Measurements from ENCODE around the gene HEG1. TPM values are rescaled to one million over a fixed set of nuclear protein-coding genes. Genes with fewer than 3 reads are reported as not detected.

The HEG1 gene
- total RNA-seq, 1 experiment from 2014 or later, result 69.8 TPM

DNA sequence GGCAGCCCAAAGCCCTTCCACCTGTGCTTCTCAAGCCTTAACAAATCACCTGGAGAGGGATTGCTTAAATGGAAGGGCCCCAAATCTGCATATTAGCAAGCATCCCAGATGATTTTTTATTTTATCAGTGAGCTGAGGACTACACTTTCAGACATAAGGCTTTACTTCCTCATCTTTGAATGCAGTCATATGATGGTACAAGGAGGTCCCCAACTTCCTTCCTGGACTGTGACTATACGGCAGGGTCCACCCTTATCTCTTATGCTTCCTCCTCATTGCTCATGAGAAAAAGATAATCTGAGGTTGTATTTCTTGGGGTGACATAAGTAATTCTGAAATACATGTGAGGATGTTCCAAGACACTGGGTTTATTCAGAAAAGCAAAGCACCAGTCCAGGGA lies 13.7 kb upstream of the HEG1 start:
- ChIA-PET CTCF (no interaction called here), POLR2A (no interaction called here)
- Mint-ChIP-seq H3K27ac (ENCODE audit: unreplicated experiment) (no peak overlapping the region), H3K4me3 (ENCODE audit: unreplicated experiment) (no peak overlapping the region), H3K4me1 (ENCODE audit: low read depth, unreplicated experiment) (peaks cover 22% of the 10 kb centered on the region), H3K27me3 (ENCODE audit: insufficient read depth, unreplicated experiment) (no peaks in the 10 kb centered on the region), H3K9me3 (ENCODE audit: unreplicated experiment) (peaks cover 9% of the 10 kb centered on the region), H3K36me3 (ENCODE audit: insufficient read depth, unreplicated experiment) (peaks cover 4% of the 10 kb centered on the region)
- Histone ChIP-seq H3K4me1 (peaks cover 31% of the 10 kb centered on the region), H3K4me3 (ENCODE audit: low read depth, low read length) (no peak overlapping the region), H3K36me3 (ENCODE audit: control insufficient read depth, insufficient read depth, low read length) (no peaks in the 10 kb centered on the region), H3K27me3 (replicated peaks; ENCODE audit: control insufficient read depth, insufficient read depth, low read length) (no peaks in the 10 kb centered on the region), H3K9me3 (no peaks in the 10 kb centered on the region)
- intact Hi-C loops (cut with micrococcal nuclease; ENCODE audit: unreplicated experiment), result loop anchor here (10.0 kb wide), 1 partner anchor 305 kb away; the partner anchor contains the start of gene ZNF148
- no TSS peak for BruUV-seq (replicated peaks)
- no peak for TF ChIP-seq CTCF (IDR thresholded peaks at IDR 0.05; ENCODE audit: insufficient read depth in 1 of 2, low read depth in 1 of 2, low read length in 1 of 2, severe bottlenecking in 1 of 2, unreplicated experiment in 1 of 2)
- DNase-seq, result no peak

- H3K4me1 ChIP-seq, result peaks cover 42% of the 10 kb centered on the region
- H3K4me3 ChIP-seq (ENCODE audit: low read depth, low read length), result no peak overlapping the region
- intact Hi-C loops (cut with micrococcal nuclease; ENCODE audit: unreplicated experiment), result loop anchor here (10.0 kb wide), 1 partner anchor 307 kb away; the partner anchor contains the start of gene ZNF148
- peaks cover 34% of the 10 kb centered on the region for H3K4me1 Mint-ChIP-seq (ENCODE audit: low read depth, unreplicated experiment)
- no TSS peak for BruUV-seq (replicated peaks)
- peaks cover 9% of the 10 kb centered on the region for H3K9me3 Mint-ChIP-seq (ENCODE audit: unreplicated experiment)
- no peak for TF ChIP-seq CTCF (IDR thresholded peaks at IDR 0.05; ENCODE audit: insufficient read depth in 1 of 2, low read depth in 1 of 2, low read length in 1 of 2, severe bottlenecking in 1 of 2, unreplicated experiment in 1 of 2)
- H3K36me3 ChIP-seq (ENCODE audit: control insufficient read depth, insufficient read depth, low read length), result no peaks in the 10 kb centered on the region
- peak overlapping the region; percentile 86 for H3K27ac Mint-ChIP-seq (ENCODE audit: unreplicated experiment)
- H3K4me3 Mint-ChIP-seq (ENCODE audit: unreplicated experiment), result no peak overlapping the region
- no peak for DNase-seq
- peaks cover 7% of the 10 kb centered on the region for H3K36me3 Mint-ChIP-seq (ENCODE audit: insufficient read depth, unreplicated experiment)
- H3K27me3 ChIP-seq (replicated peaks; ENCODE audit: control insufficient read depth, insufficient read depth, low read length), result no peaks in the 10 kb centered on the region
- no peaks in the 10 kb centered on the region for H3K27me3 Mint-ChIP-seq (ENCODE audit: insufficient read depth, unreplicated experiment)
- POLR2A ChIA-PET, result no interaction called here
- no peaks in the 10 kb centered on the region for H3K9me3 ChIP-seq
- CTCF ChIA-PET, result no interaction called here
Measured at GRCh38 chr3:125068265-125068664, 12.5 kb upstream of the HEG1 start.

DNA sequence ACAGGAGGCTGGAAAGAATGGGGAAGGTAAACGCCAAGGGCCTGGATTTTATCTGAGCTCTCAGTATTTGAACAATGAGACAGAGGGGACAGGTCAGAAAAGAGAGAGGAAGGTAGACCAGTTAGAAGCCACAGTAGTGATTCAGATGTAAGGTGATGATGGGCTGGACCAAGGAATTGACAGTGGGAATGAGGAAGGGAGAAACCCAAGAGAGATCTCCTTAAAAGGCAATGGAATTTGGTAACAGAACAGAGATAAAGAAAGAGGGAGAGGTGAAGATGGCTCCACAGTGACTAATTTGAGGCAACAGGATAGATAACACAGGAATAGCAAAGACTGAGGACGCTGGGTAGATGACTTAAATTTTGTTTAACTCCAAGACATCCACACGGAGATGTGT lies 11.4 kb upstream of the HEG1 start:
- H3K4me1 Mint-ChIP-seq (ENCODE audit: low read depth, unreplicated experiment), result peaks cover 41% of the 10 kb centered on the region
- no peak for TF ChIP-seq CTCF (IDR thresholded peaks at IDR 0.05; ENCODE audit: insufficient read depth in 1 of 2, low read depth in 1 of 2, low read length in 1 of 2, severe bottlenecking in 1 of 2, unreplicated experiment in 1 of 2)
- Histone ChIP-seq H3K36me3 (ENCODE audit: control insufficient read depth, insufficient read depth, low read length) (no peaks in the 10 kb centered on the region), H3K27me3 (replicated peaks; ENCODE audit: control insufficient read depth, insufficient read depth, low read length) (no peaks in the 10 kb centered on the region), H3K4me1 (peaks cover 47% of the 10 kb centered on the region), H3K4me3 (ENCODE audit: low read depth, low read length) (no peak overlapping the region), H3K9me3 (no peaks in the 10 kb centered on the region)
- BruUV-seq (replicated peaks), result no TSS peak
- peaks cover 16% of the 10 kb centered on the region for H3K36me3 Mint-ChIP-seq (ENCODE audit: insufficient read depth, unreplicated experiment)
- H3K27ac Mint-ChIP-seq (ENCODE audit: unreplicated experiment), result peak overlapping the region; percentile 86
- peak overlapping the region; percentile 20 for H3K4me3 Mint-ChIP-seq (ENCODE audit: unreplicated experiment)
- POLR2A ChIA-PET, result no interaction called here
- H3K9me3 Mint-ChIP-seq (ENCODE audit: unreplicated experiment), result peaks cover 9% of the 10 kb centered on the region
- CTCF ChIA-PET, result no interaction called here
- peak; percentile 53 to 72 for DNase-seq
- H3K27me3 Mint-ChIP-seq (ENCODE audit: insufficient read depth, unreplicated experiment), result no peaks in the 10 kb centered on the region
- intact Hi-C loops (cut with micrococcal nuclease; ENCODE audit: unreplicated experiment), result loop anchor here (1.0 to 10.0 kb wide), 2 partner anchors 64 to 308 kb away; partner anchors contain the start of gene ZNF148

All from Caco-2 (cell line).